B cell (primary cell): Measurements from ENCODE around the gene MYL6. TPM values are rescaled to one million over a fixed set of nuclear protein-coding genes. Genes with fewer than 3 reads are reported as not detected.
A peak's percentile ranks its signal among the peaks of the same experiment; 100 is the strongest.

ENCODE experiments used
- ATAC-seq: fragments of 200-7000 bp; cut with Tn5 transposase; one replicate; pipeline ENCODE4 v1.10.0; 2021; ENCODE audit warnings: low read depth, mild to moderate bottlenecking, moderate number of reproducible peaks, moderate library complexity
- CTCF ChIA-PET: fragments of 350-600 bp; sonication (Branson Sonifier 250); formaldehyde crosslinking; loops from one replicate; lab custom pipeline; 2021; ENCODE audit warnings: antibody characterized with exemption, inconsistent platforms; lab: Charles Lee
- POLR2A ChIA-PET: fragments of 350-600 bp; sonication (Branson Sonifier 250); formaldehyde crosslinking; loops from one replicate; lab custom pipeline; 2021; ENCODE audit warnings: antibody characterized with exemption; lab: Charles Lee
- DNase-seq: peaks from one replicate; pipeline ENCODE4 v3.0.0; 2013
- H2AFZ ChIP-seq: 2 replicates; pipeline ENCODE4 v1.6.1; 2012; ENCODE audit warnings: mild to moderate bottlenecking, low read depth, low read length; ENCODE audit not compliant: insufficient read depth, poor library complexity, severe bottlenecking
- H3K27ac ChIP-seq, 2 donors: 1 replicate in 1 of 2; 2 replicates in 1 of 2; pipeline ENCODE4 v1.5.1; 2012 to 2013; ENCODE audit warnings: low read length in 2 of 2, mild to moderate bottlenecking in 2 of 2, moderate library complexity in 1 of 2
- H3K27me3 ChIP-seq, 4 experiments: fragments of 200-600 bp in 1 of 4; sonication (generic) in 1 of 4; replicated peaks in 1 of 4; 1 replicate in 2 of 4; 2 replicates in 2 of 4; pipeline versions ENCODE4 v1.6.1 to v1.7.0; 2013 to 2016; ENCODE audit warnings: low read length in 3 of 4, mild to moderate bottlenecking in 2 of 4, mixed read lengths in 1 of 4, moderate library complexity in 1 of 4; ENCODE audit not compliant: insufficient read depth in 4 of 4, control insufficient read depth in 3 of 4; ENCODE audit errors: control extremely low read depth in 1 of 4
- H3K36me3 ChIP-seq, 2 experiments: replicated peaks in 1 of 2; 1 replicate in 1 of 2; 2 replicates in 1 of 2; pipeline versions ENCODE4 v1.6.1 to v1.7.1; 2013; ENCODE audit warnings: low read length in 1 of 2; ENCODE audit not compliant: insufficient read depth in 2 of 2, control insufficient read depth in 1 of 2; ENCODE audit errors: control extremely low read depth in 1 of 2, extremely low read depth in 1 of 2
- H3K4me1 ChIP-seq, 2 donors: fragments of 200-600 bp in 1 of 2; sonication (generic) in 1 of 2; 1 replicate in 1 of 2; 2 replicates in 1 of 2; pipeline versions ENCODE4 v1.5.1 to v1.6.1; 2013 to 2017; ENCODE audit warnings: low read length in 2 of 2; ENCODE audit not compliant: control insufficient read depth in 2 of 2, insufficient read depth in 2 of 2
- H3K4me2 ChIP-seq: replicated peaks from 2 replicates; pipeline ENCODE3; 2012; ENCODE audit warnings: mild to moderate bottlenecking, low read depth, low read length; ENCODE audit not compliant: poor library complexity, severe bottlenecking
- H3K4me3 ChIP-seq, 5 experiments: fragments of 200-600 bp in 1 of 5; sonication (generic) in 1 of 5; 1 replicate in 3 of 5; 2 replicates in 2 of 5; pipeline versions ENCODE4 v1.5.1 to v1.7.0; 2011 to 2016; ENCODE audit warnings: low read length in 4 of 5, mild to moderate bottlenecking in 4 of 5, low read depth in 2 of 5, control low read depth in 1 of 5, moderate library complexity in 1 of 5; ENCODE audit not compliant: insufficient read depth in 1 of 5; ENCODE audit errors: control extremely low read depth in 1 of 5, extremely low read depth in 1 of 5
- H3K79me2 ChIP-seq: fragments of 200-600 bp; sonication (generic); one replicate; pipeline ENCODE4 v1.6.0; 2016; ENCODE audit warnings: low read length; ENCODE audit not compliant: control insufficient read depth, insufficient read depth
- H3K9ac ChIP-seq: fragments of 200-600 bp; sonication (generic); 2 replicates; pipeline ENCODE4 v1.6.1; 2017; ENCODE audit warnings: mild to moderate bottlenecking, low read length, moderate library complexity
- H3K9me3 ChIP-seq, 3 donors: one replicate each; pipeline versions ENCODE4 v1.6.1 to v1.7.1; 2013; ENCODE audit warnings: low read length in 2 of 3; ENCODE audit not compliant: control insufficient read depth in 2 of 3, insufficient read depth in 1 of 3; ENCODE audit errors: control extremely low read depth in 1 of 3
- H4K20me1 ChIP-seq: 2 replicates; pipeline ENCODE4 v1.6.0; 2012; ENCODE audit warnings: mild to moderate bottlenecking, low read length; ENCODE audit not compliant: insufficient read depth, control insufficient read depth, poor library complexity, severe bottlenecking
- H3K27ac Mint-ChIP-seq: one replicate; pipeline ENCODE4 v1.8.0; 2021; ENCODE audit warnings: mixed read lengths
- H3K27me3 Mint-ChIP-seq: one replicate; pipeline ENCODE4 v1.8.0; 2021; ENCODE audit warnings: mixed read lengths
- H3K4me1 Mint-ChIP-seq: one replicate; pipeline ENCODE4 v1.8.0; 2021; ENCODE audit warnings: mixed read lengths
- H3K4me3 Mint-ChIP-seq: one replicate; pipeline ENCODE4 v1.8.0; 2021; ENCODE audit warnings: mixed read lengths
- H3K9me3 Mint-ChIP-seq: one replicate; pipeline ENCODE4 v1.8.0; 2022; ENCODE audit warnings: mixed read lengths; ENCODE audit not compliant: insufficient read depth
- CTCF ChIP-seq: fragments of 200-600 bp; IDR thresholded peaks from one replicate; pipeline ENCODE4 v1.8.0; 2022; ENCODE audit warnings: antibody characterized with exemption, mild to moderate bottlenecking
- EZH2 ChIP-seq: IDR thresholded peaks from 2 replicates; pipeline ENCODE4 v1.6.1; 2012; ENCODE audit warnings: borderline replicate concordance, low read depth, mild to moderate bottlenecking, moderate library complexity, low read length; ENCODE audit not compliant: insufficient read depth, poor library complexity, severe bottlenecking
- WGBS: methylation state at CpG from one replicate; pipeline ENCODE4 v1.1.5; 2013; ENCODE audit warnings: missing lambda C conversion rate; ENCODE audit not compliant: insufficient coverage; 5-methylcytosine and 5-hydroxymethylcytosine counted together
- intact Hi-C: fragments of 100-400 bp; cut with micrococcal nuclease; formaldehyde crosslinking; loops from one replicate; pipeline ENCODE4 v1.10.0; 2022
- polyA plus RNA-seq: library from polyadenylated mRNA; depleted of rRNA; stranded (reverse); fragments of >200 nt; gene quantifications from 2 replicates; pipeline ENCODE4 v1.2.3, GENCODE V29; 2012
- total RNA-seq, 2 donors: library from RNA; stranded (reverse); fragments of 120-200 nt in 1 of 2; gene quantifications; 1 replicate in 1 of 2; 2 replicates in 1 of 2; pipeline versions ENCODE4 v1.2.3 to v1.2.4, GENCODE V29; 2013 to 2022

MYL6 gene
- total and polyA plus RNA-seq, 2 donors (not counting 1 experiment from before 2014, with no cell fraction given), result 675 to 711 TPM

- H3K4me1 Mint-ChIP-seq, result peaks cover 9% of the 10 kb centered on the region
Measured at GRCh38 chr12:56141946-56142784, 16.0 kb upstream of the MYL6 start.

More at GRCh38 chr12:56141946-56142784, 16.0 kb upstream of the MYL6 start:
- DNase-seq (no peak), ATAC-seq (no peak)
- 81% methylated on average over 14 of the region's 19 CpGs for WGBS
- H3K27ac Mint-ChIP-seq, result peak overlapping the region; percentile 74
- H3K4me2 ChIP-seq, result no peak overlapping the region
- H3K27me3 Mint-ChIP-seq, result no peaks in the 10 kb centered on the region
- no peak overlapping the region for H2AFZ ChIP-seq
- no peak overlapping the region for H3K4me3 ChIP-seq
- H3K36me3 ChIP-seq, result peaks cover 0 to 73% of the 10 kb centered on the region in 2 experiments
- H3K27me3 ChIP-seq, result no peaks in the 10 kb centered on the region
- no peak overlapping the region for H3K9ac ChIP-seq
- H3K9me3 ChIP-seq, result no peaks in the 10 kb centered on the region
- no peaks in the 10 kb centered on the region for H3K9me3 Mint-ChIP-seq
- H3K27ac ChIP-seq, result peak overlapping the region in 1 of 2 donors; percentile 8
- ChIA-PET CTCF (interaction anchor here (0.8 kb wide), 1 partner anchor 47 kb away, joined by 4 read pairs; the partner anchor contains the start of gene SMARCC2), POLR2A (interaction anchor here (0.9 kb wide), 1 partner anchor 10 kb away, joined by 3 read pairs; no protein-coding TSS in a partner anchor)
- peaks cover 16% of the 10 kb centered on the region for H4K20me1 ChIP-seq
- no peaks in the 10 kb centered on the region for H3K4me1 ChIP-seq
- TF ChIP-seq EZH2 (no peak), CTCF (no peak)
- no peak overlapping the region for H3K4me3 Mint-ChIP-seq
- intact Hi-C loops, result no loop called here
- no peaks in the 10 kb centered on the region for H3K79me2 ChIP-seq
